ENCODE results near the gene BCL6B. TPM values are rescaled to one million over a fixed set of nuclear protein-coding genes. Genes with fewer than 3 reads are reported as not detected.
A peak's percentile ranks its signal among the peaks of the same experiment; 100 is the strongest.

Gene BCL6B
- total RNA-seq, 1 experiment from 2014 or later: not detected

DNA sequence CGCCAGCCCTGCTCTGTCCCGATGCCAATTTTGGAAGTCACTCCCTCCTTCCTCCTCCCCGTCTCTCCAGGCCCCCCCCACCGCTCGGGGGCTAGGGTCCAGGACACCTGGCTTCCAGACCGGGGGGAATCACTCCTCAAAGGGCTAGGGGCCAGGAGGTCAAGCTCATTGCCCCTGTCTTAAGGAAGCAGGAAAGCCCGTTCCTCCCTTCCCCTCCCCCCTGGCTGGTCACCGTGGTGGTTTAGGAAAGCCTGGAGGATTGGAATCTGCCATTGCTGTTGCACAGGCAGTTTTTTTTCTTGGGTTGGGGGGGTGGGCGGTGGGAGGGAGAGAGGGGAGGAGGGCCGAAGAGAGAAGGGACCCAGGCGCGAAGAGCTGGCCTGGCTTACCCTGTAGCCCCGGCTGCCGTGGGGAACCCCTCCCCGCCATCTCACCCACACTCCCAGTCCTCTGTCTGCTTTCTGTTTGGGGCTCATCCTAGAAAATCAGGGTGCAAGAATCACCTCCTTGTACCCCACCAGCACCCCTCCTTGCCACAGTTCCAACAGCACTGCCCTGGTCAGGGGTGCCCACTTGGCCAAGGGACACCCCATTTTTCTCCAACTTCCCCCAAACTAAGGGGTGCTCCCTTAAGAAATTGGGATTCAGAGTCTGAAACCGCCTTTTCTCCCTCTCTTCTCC is 2.9 kb upstream of the BCL6B start:
- peaks cover 26% of the 10 kb centered on the region for H3K27me3 Mint-ChIP-seq (ENCODE audit: unreplicated experiment)
- TF ChIP-seq, protein P1, sequence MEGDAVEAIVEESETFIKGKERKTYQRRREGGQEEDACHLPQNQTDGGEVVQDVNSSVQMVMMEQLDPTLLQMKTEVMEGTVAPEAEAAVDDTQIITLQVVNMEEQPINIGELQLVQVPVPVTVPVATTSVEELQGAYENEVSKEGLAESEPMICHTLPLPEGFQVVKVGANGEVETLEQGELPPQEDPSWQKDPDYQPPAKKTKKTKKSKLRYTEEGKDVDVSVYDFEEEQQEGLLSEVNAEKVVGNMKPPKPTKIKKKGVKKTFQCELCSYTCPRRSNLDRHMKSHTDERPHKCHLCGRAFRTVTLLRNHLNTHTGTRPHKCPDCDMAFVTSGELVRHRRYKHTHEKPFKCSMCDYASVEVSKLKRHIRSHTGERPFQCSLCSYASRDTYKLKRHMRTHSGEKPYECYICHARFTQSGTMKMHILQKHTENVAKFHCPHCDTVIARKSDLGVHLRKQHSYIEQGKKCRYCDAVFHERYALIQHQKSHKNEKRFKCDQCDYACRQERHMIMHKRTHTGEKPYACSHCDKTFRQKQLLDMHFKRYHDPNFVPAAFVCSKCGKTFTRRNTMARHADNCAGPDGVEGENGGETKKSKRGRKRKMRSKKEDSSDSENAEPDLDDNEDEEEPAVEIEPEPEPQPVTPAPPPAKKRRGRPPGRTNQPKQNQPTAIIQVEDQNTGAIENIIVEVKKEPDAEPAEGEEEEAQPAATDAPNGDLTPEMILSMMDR (IDR thresholded peaks at IDR 0.05; ENCODE audit: unreplicated experiment): no peak
- peak overlapping the region; percentile 36 for H3K27ac Mint-ChIP-seq (ENCODE audit: unreplicated experiment)
- H3K4me3 Mint-ChIP-seq (ENCODE audit: low read depth, unreplicated experiment): peak overlapping the region; percentile 59
- peaks cover 34% of the 10 kb centered on the region for H3K36me3 Mint-ChIP-seq (ENCODE audit: insufficient read depth, unreplicated experiment)
- no peaks in the 10 kb centered on the region for H3K4me1 Mint-ChIP-seq (ENCODE audit: low read depth, unreplicated experiment)
- intact Hi-C loops (cut with micrococcal nuclease; ENCODE audit: unreplicated experiment): no loop called here
- DNase-seq: peak; percentile 51
- H3K9me3 Mint-ChIP-seq (ENCODE audit: low read depth, unreplicated experiment): no peaks in the 10 kb centered on the region
- BruUV-seq (replicated peaks): no TSS peak
- CTCF ChIA-PET: no interaction called here

DNA sequence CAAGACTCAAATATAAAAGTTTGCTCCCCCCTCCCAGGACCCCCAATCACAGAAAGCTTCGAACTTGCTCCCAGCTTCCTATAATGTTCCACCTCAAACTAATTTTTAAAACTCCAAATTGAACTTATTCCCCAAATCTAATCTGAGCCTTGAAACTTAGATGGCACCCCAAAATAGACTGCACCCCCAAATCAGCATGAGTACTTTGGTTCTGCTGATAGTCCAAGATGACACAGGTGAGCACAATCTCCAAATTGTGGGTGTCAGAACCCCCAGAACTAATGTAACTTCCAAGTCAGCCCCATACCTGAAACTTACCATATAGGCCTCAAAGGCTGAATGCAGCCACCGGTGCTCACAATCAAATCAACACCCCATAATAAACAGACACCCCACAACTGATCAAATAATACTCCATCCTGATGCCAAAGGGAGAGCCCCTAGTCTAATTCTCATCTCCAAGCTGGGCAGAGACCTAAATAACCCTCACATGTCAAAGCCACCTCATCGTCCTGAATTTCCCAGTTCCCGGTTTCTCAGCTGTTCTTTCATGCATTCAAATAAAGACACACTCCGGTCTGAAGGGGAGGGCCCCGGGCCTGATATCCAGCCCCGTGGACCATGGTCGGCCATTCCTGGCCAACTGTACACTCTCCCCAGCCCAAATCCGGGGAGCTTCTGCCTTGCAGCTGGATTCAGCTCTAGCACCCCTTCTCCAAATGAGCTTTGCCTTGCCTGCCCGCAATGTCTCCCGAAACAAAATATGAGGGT is 1.8 kb upstream of the BCL6B start:
- peaks cover 26% of the 10 kb centered on the region for H3K27me3 Mint-ChIP-seq (ENCODE audit: unreplicated experiment)

DNA sequence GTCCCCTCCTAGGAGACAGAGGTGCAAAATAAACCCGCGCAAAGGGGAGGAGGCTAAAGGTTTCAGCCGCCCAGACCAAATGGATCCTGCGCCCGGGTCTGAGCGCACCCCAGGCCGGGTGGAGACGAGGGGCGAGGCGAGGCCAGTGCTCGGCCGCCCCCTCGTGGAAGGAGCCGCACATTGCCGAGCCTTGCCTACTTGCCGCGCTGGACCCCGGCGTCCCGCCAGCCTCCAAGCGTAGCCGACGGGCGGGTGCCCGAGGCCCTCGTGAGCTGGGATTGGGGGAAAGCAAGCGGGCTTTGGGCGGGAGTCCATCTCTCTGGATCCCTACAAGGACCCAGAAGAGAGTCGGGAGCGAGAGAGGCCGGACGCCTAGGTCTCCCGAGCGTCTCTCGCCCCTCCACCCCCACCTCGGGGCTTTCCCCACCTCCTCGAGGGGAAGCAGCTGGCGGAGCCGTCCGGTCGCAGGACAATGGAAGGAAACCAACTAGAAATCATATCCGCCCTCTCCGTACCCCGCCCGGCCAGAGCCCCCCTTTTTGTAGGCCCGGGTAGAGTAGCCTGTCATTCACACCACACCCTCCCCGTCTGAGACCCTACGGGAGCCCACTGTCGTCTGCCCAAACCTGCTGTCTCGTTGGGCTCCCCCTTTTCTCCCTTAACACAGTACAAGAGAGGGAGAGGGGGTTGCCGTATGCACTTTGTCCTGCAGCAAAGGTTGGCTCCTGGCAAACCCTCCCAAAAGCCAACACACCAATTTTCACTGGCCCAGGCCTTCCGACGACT is 664 bp upstream of the BCL6B start:
- intact Hi-C loops (cut with micrococcal nuclease; ENCODE audit: unreplicated experiment): no loop called here
- peak overlapping the region; percentile 44 for H3K4me3 Mint-ChIP-seq (ENCODE audit: low read depth, unreplicated experiment)
- TF ChIP-seq, protein P1 (IDR thresholded peaks at IDR 0.05; ENCODE audit: unreplicated experiment): peak; percentile 70
- no peaks in the 10 kb centered on the region for H3K9me3 Mint-ChIP-seq (ENCODE audit: low read depth, unreplicated experiment)
- no peaks in the 10 kb centered on the region for H3K4me1 Mint-ChIP-seq (ENCODE audit: low read depth, unreplicated experiment)
- peaks cover 30% of the 10 kb centered on the region for H3K36me3 Mint-ChIP-seq (ENCODE audit: insufficient read depth, unreplicated experiment)
- DNase-seq: peak; percentile 81
- CTCF ChIA-PET: interaction anchor here (0.8 to 1.6 kb wide), 3 partner anchors 14 to 111 kb away, joined by 3 to 4 read pairs (median 3); partner anchors contain the start of gene SLC16A13
- no TSS peak for BruUV-seq (replicated peaks)
- H3K27ac Mint-ChIP-seq (ENCODE audit: unreplicated experiment): no peak overlapping the region
- H3K27me3 Mint-ChIP-seq (ENCODE audit: unreplicated experiment): peaks cover 26% of the 10 kb centered on the region

More for the DNA sequence above, 1.8 kb upstream of the BCL6B start:
- BruUV-seq (replicated peaks): no TSS peak
- intact Hi-C loops (cut with micrococcal nuclease; ENCODE audit: unreplicated experiment): no loop called here
- Mint-ChIP-seq H3K27ac (ENCODE audit: unreplicated experiment) (no peak overlapping the region), H3K9me3 (ENCODE audit: low read depth, unreplicated experiment) (no peaks in the 10 kb centered on the region), H3K4me3 (ENCODE audit: low read depth, unreplicated experiment) (peak overlapping the region; percentile 59), H3K36me3 (ENCODE audit: insufficient read depth, unreplicated experiment) (peaks cover 30% of the 10 kb centered on the region), H3K4me1 (ENCODE audit: low read depth, unreplicated experiment) (no peaks in the 10 kb centered on the region)
- CTCF ChIA-PET: interaction anchor here (0.8 to 1.6 kb wide), 3 partner anchors 15 to 110 kb away, joined by 3 to 4 read pairs (median 3); partner anchors contain the start of gene SLC16A13
- DNase-seq: no peak
- TF ChIP-seq, protein P1 (IDR thresholded peaks at IDR 0.05; ENCODE audit: unreplicated experiment): no peak

DNA sequence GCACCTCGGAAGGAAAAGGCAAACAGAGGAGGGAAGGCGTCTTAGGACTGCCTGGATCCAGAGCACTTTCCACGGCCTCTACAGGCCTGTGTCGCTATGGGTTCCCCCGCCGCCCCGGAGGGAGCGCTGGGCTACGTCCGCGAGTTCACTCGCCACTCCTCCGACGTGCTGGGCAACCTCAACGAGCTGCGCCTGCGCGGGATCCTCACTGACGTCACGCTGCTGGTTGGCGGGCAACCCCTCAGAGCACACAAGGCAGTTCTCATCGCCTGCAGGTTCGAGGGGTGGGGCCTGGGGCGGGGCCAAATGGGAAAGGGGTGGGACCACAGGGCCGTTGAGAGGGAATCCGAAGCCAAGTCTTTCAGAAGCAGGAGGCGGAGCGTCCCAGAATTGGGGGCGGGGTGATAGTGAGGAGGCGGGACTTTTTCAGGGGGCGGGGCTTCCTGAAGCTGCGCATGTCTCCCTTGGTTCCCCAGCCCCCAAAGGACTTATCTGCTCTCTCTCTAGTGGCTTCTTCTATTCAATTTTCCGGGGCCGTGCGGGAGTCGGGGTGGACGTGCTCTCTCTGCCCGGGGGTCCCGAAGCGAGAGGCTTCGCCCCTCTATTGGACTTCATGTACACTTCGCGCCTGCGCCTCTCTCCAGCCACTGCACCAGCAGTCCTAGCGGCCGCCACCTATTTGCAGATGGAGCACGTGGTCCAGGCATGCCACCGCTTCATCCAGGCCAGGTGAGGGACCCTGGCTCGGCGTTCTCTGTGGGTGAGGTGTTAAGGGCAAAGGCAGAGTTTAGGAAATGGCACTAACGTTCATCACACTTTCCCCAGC is 939 bp downstream of the BCL6B start:
- intact Hi-C loops (cut with micrococcal nuclease; ENCODE audit: unreplicated experiment): no loop called here
- CTCF ChIA-PET: no interaction called here
- H3K9me3 Mint-ChIP-seq (ENCODE audit: low read depth, unreplicated experiment): no peaks in the 10 kb centered on the region
- no peak overlapping the region for H3K27ac Mint-ChIP-seq (ENCODE audit: unreplicated experiment)
- BruUV-seq (replicated peaks): no TSS peak
- peaks cover 22% of the 10 kb centered on the region for H3K36me3 Mint-ChIP-seq (ENCODE audit: insufficient read depth, unreplicated experiment)
- H3K4me3 Mint-ChIP-seq (ENCODE audit: low read depth, unreplicated experiment): no peak overlapping the region
- DNase-seq: no peak
- peaks cover 26% of the 10 kb centered on the region for H3K27me3 Mint-ChIP-seq (ENCODE audit: unreplicated experiment)
- no peaks in the 10 kb centered on the region for H3K4me1 Mint-ChIP-seq (ENCODE audit: low read depth, unreplicated experiment)
- TF ChIP-seq, protein P1 (IDR thresholded peaks at IDR 0.05; ENCODE audit: unreplicated experiment): no peak
